ENCODE data around the gene PRKD1.

The PRKD1 gene

GRCh38 chr14:29645117-29645516, 282.5 kb downstream of the PRKD1 start:
- Histone ChIP-seq H3K36me3 (ENCODE audit: insufficient read depth, low read length) (no peaks in the 10 kb centered on the region), H3K79me2 (ENCODE audit: insufficient read depth, low read length) (no peaks in the 10 kb centered on the region), H3K4me2 (ENCODE audit: low read depth, low read length, poor library complexity, severe bottlenecking) (no peak overlapping the region), H4K20me1 (ENCODE audit: insufficient read depth, low read length, poor library complexity, severe bottlenecking) (no peaks in the 10 kb centered on the region), H3K4me1 (ENCODE audit: insufficient read depth, low read length, poor library complexity, severe bottlenecking) (no peaks in the 10 kb centered on the region), H3K9me3 (ENCODE audit: insufficient read depth, low read depth, low read length) (peaks cover 4% of the 10 kb centered on the region; the same call in 1 of the 2 replicates), H3K9me2 (replicated peaks; ENCODE audit: low read depth, low read length) (no peaks in the 10 kb centered on the region), H3K9ac (ENCODE audit: low read depth, low read length, poor library complexity, severe bottlenecking) (no peak overlapping the region), H3F3A (ENCODE audit: low read depth) (no peaks in the 10 kb centered on the region), H3K27me3 (ENCODE audit: insufficient read depth, low read length, poor library complexity, severe bottlenecking) (no peaks in the 10 kb centered on the region), H3K4me3 (ENCODE audit: low read length, poor library complexity, severe bottlenecking) (no peak overlapping the region), H2AFZ (ENCODE audit: low read length) (no peak overlapping the region)
- TF ChIP-seq CTCF (conservative IDR thresholded peaks at IDR 0.05; ENCODE audit: low read length) (no peak), EZH2phosphoT487 (IDR thresholded peaks at IDR 0.05; ENCODE audit: borderline replicate concordance) (no peak)

GRCh38 chr14:29643433-29644211, 284.0 kb downstream of the PRKD1 start:
- H3K9me2 ChIP-seq (replicated peaks; ENCODE audit: low read depth, low read length): no peaks in the 10 kb centered on the region
- no peak overlapping the region for H2AFZ ChIP-seq (ENCODE audit: low read length)
- H3K4me3 ChIP-seq (ENCODE audit: low read length, poor library complexity, severe bottlenecking): no peak overlapping the region
- H3K79me2 ChIP-seq (ENCODE audit: insufficient read depth, low read length): no peaks in the 10 kb centered on the region
- TF ChIP-seq CTCF (conservative IDR thresholded peaks at IDR 0.05; ENCODE audit: low read length) (no peak), EZH2phosphoT487 (IDR thresholded peaks at IDR 0.05; ENCODE audit: borderline replicate concordance) (no peak)
- H3F3A ChIP-seq (ENCODE audit: low read depth): no peaks in the 10 kb centered on the region
- H3K9me3 ChIP-seq (ENCODE audit: insufficient read depth, low read depth, low read length): peaks cover 2% of the 10 kb centered on the region; the same call in 1 of the 2 replicates
- no peaks in the 10 kb centered on the region for H3K36me3 ChIP-seq (ENCODE audit: insufficient read depth, low read length)
- no peak overlapping the region for H3K9ac ChIP-seq (ENCODE audit: low read depth, low read length, poor library complexity, severe bottlenecking)
- H3K27me3 ChIP-seq (ENCODE audit: insufficient read depth, low read length, poor library complexity, severe bottlenecking): no peaks in the 10 kb centered on the region
- H3K4me1 ChIP-seq (ENCODE audit: insufficient read depth, low read length, poor library complexity, severe bottlenecking): no peaks in the 10 kb centered on the region
- H4K20me1 ChIP-seq (ENCODE audit: insufficient read depth, low read length, poor library complexity, severe bottlenecking): no peaks in the 10 kb centered on the region
- no peak overlapping the region for H3K4me2 ChIP-seq (ENCODE audit: low read depth, low read length, poor library complexity, severe bottlenecking)

GRCh38 chr14:29637411-29637810, 290.2 kb downstream of the PRKD1 start:
- H3K4me2 ChIP-seq (ENCODE audit: low read depth, low read length, poor library complexity, severe bottlenecking): no peak overlapping the region
- H3F3A ChIP-seq (ENCODE audit: low read depth): no peaks in the 10 kb centered on the region
- no peaks in the 10 kb centered on the region for H3K27me3 ChIP-seq (ENCODE audit: insufficient read depth, low read length, poor library complexity, severe bottlenecking)
- no peak overlapping the region for H2AFZ ChIP-seq (ENCODE audit: low read length)
- no peaks in the 10 kb centered on the region for H4K20me1 ChIP-seq (ENCODE audit: insufficient read depth, low read length, poor library complexity, severe bottlenecking)
- TF ChIP-seq CTCF (conservative IDR thresholded peaks at IDR 0.05; ENCODE audit: low read length) (no peak), EZH2phosphoT487 (IDR thresholded peaks at IDR 0.05; ENCODE audit: borderline replicate concordance) (no peak)
- no peaks in the 10 kb centered on the region for H3K9me2 ChIP-seq (replicated peaks; ENCODE audit: low read depth, low read length)
- H3K4me3 ChIP-seq (ENCODE audit: low read length, poor library complexity, severe bottlenecking): no peak overlapping the region
- no peaks in the 10 kb centered on the region for H3K4me1 ChIP-seq (ENCODE audit: insufficient read depth, low read length, poor library complexity, severe bottlenecking)
- no peaks in the 10 kb centered on the region for H3K36me3 ChIP-seq (ENCODE audit: insufficient read depth, low read length)
- no peaks in the 10 kb centered on the region for H3K9me3 ChIP-seq (ENCODE audit: insufficient read depth, low read depth, low read length)
- no peak overlapping the region for H3K9ac ChIP-seq (ENCODE audit: low read depth, low read length, poor library complexity, severe bottlenecking)
- no peaks in the 10 kb centered on the region for H3K79me2 ChIP-seq (ENCODE audit: insufficient read depth, low read length)
